IMR-90 (cell line): ENCODE results near the gene RAP1GAP. TPM values are rescaled to one million over a fixed set of nuclear protein-coding genes. Genes with fewer than 3 reads are reported as not detected.
A peak's percentile ranks its signal among the peaks of the same experiment; 100 is the strongest.

Source experiments
- ATAC-seq: fragments of 200-7000 bp; cut with Tn5 transposase; 2 replicates; pipeline ENCODE4 v1.9.1; 2020; ENCODE audit warnings: low read depth, mild to moderate bottlenecking, moderate library complexity
- BruUV-seq: library from RNA; stranded (reverse); fragments of 400-500 nt; replicated peaks from 2 replicates; lab custom pipeline; 2021; lab: Mats Ljungman, UMichigan
- CTCF ChIA-PET: fragments of 300-600 bp; formaldehyde crosslinking; extraction: SDS; loops from one replicate; lab custom pipeline; 2021; ENCODE audit warnings: antibody characterized with exemption; lab: Yijun Ruan, JAX
- POLR2A ChIA-PET: fragments of 300-600 bp; sonication (Branson Sonifier 250); formaldehyde crosslinking; loops from one replicate; lab custom pipeline; 2022; ENCODE audit warnings: antibody characterized with exemption; ENCODE audit not compliant: unreplicated experiment; lab: Charles Lee
- DNase-seq: peaks from one replicate; pipeline ENCODE4 v3.0.0; 2013
- H2AFZ ChIP-seq: replicated peaks from 2 replicates; pipeline ENCODE3; 2013; ENCODE audit warnings: low read length, mild to moderate bottlenecking; ENCODE audit not compliant: poor library complexity
- H2AK5ac ChIP-seq: 2 replicates; pipeline ENCODE4 v1.6.1; 2013; ENCODE audit warnings: low read depth, low read length, inconsistent platforms
- H2AK9ac ChIP-seq: replicated peaks from 2 replicates; pipeline ENCODE3; 2013; ENCODE audit warnings: mild to moderate bottlenecking, low read depth, low read length, moderate library complexity; ENCODE audit not compliant: poor library complexity
- H2BK120ac ChIP-seq: 2 replicates; pipeline ENCODE4 v1.6.1; 2013; ENCODE audit warnings: low read depth, low read length, inconsistent platforms
- H2BK15ac ChIP-seq: 3 replicates; pipeline ENCODE4 v1.6.1; 2013; ENCODE audit warnings: low read depth, low read length, inconsistent platforms
- H2BK20ac ChIP-seq: 2 replicates; pipeline ENCODE4 v1.6.1; 2013; ENCODE audit warnings: low read depth, mild to moderate bottlenecking, inconsistent platforms, low read length, moderate library complexity
- H2BK5ac ChIP-seq: 2 replicates; pipeline ENCODE4 v1.6.1; 2013; ENCODE audit warnings: mild to moderate bottlenecking, low read depth, low read length, inconsistent platforms; ENCODE audit not compliant: poor library complexity, severe bottlenecking
- H3K14ac ChIP-seq: replicated peaks from 2 replicates; pipeline ENCODE4 v1.6.1; 2013; ENCODE audit warnings: low read depth, low read length, inconsistent platforms
- H3K18ac ChIP-seq: 2 replicates; pipeline ENCODE4 v1.6.1; 2013; ENCODE audit warnings: low read depth, low read length, control low read depth
- H3K23ac ChIP-seq: 2 replicates; pipeline ENCODE4 v1.6.1; 2013; ENCODE audit warnings: low read depth, low read length, inconsistent platforms
- H3K27ac ChIP-seq: 2 replicates; pipeline ENCODE4 v1.5.1; 2013; ENCODE audit warnings: mild to moderate bottlenecking, control low read depth, low read length; ENCODE audit not compliant: insufficient read depth
- H3K27me3 ChIP-seq: 2 replicates; pipeline ENCODE4 v1.6.1; 2013; ENCODE audit warnings: low read length; ENCODE audit not compliant: control insufficient read depth, insufficient read depth
- H3K36me3 ChIP-seq: 2 replicates; pipeline ENCODE4 v1.6.1; 2013; ENCODE audit warnings: low read length, mixed read lengths; ENCODE audit not compliant: control insufficient read depth, insufficient read depth
- H3K4ac ChIP-seq: 2 replicates; pipeline ENCODE4 v1.6.1; 2013; ENCODE audit warnings: low read depth, low read length, inconsistent platforms
- H3K4me1 ChIP-seq: 2 replicates; pipeline ENCODE4 v1.6.1; 2013; ENCODE audit warnings: low read length, mixed read lengths; ENCODE audit not compliant: control insufficient read depth, insufficient read depth
- H3K4me2 ChIP-seq: 2 replicates; pipeline ENCODE4 v1.6.1; 2013; ENCODE audit warnings: low read depth, mild to moderate bottlenecking, control low read depth, low read length, moderate library complexity
- H3K4me3 ChIP-seq: 2 replicates; pipeline ENCODE4 v1.5.1; 2013; ENCODE audit warnings: low read depth, mild to moderate bottlenecking, control low read depth, low read length, moderate library complexity; ENCODE audit not compliant: insufficient read depth
- H3K56ac ChIP-seq: 2 replicates; pipeline ENCODE4 v1.6.1; 2013; ENCODE audit warnings: low read length, inconsistent platforms; ENCODE audit not compliant: insufficient read depth; ENCODE audit errors: extremely low read depth
- H3K79me1 ChIP-seq, 2 experiments: 2 replicates each; pipeline ENCODE4 v1.6.1; 2013; ENCODE audit warnings: low read length in 2 of 2, inconsistent platforms in 1 of 2, low read depth in 1 of 2
- H3K9ac ChIP-seq: 2 replicates; pipeline ENCODE4 v1.6.1; 2013; ENCODE audit warnings: low read depth, low read length, control low read depth
- H3K9me1 ChIP-seq: 2 replicates; pipeline ENCODE4 v1.6.1; 2013; ENCODE audit warnings: low read length, inconsistent platforms; ENCODE audit not compliant: insufficient read depth
- H3K9me3 ChIP-seq: 2 replicates; pipeline ENCODE4 v1.6.1; 2013; ENCODE audit warnings: low read length; ENCODE audit not compliant: control insufficient read depth, insufficient read depth
- H4K20me1 ChIP-seq: 2 replicates; pipeline ENCODE4 v1.6.1; 2013; ENCODE audit warnings: low read length, inconsistent platforms; ENCODE audit not compliant: insufficient read depth
- H4K5ac ChIP-seq: 2 replicates; pipeline ENCODE4 v1.6.1; 2013; ENCODE audit warnings: mild to moderate bottlenecking, low read depth, low read length, control low read depth
- H4K8ac ChIP-seq, 2 experiments: 2 replicates each; pipeline ENCODE4 v1.6.1; 2013; ENCODE audit warnings: low read depth in 2 of 2, low read length in 2 of 2, control low read depth in 1 of 2, inconsistent platforms in 1 of 2
- H4K91ac ChIP-seq: 2 replicates; pipeline ENCODE4 v1.6.1; 2013; ENCODE audit warnings: low read depth, low read length, inconsistent platforms; ENCODE audit not compliant: insufficient read depth
- CEBPB ChIP-seq: IDR thresholded peaks from 2 replicates; pipeline ENCODE4 v1.6.1; 2012; ENCODE audit warnings: low read depth, low read length, improper control_type of control experiment
- MAFK ChIP-seq: IDR thresholded peaks from 2 replicates; pipeline ENCODE4 v1.6.1; 2012; ENCODE audit warnings: low read depth, low read length, improper control_type of control experiment
- WGBS, 2 experiments: methylation state at CpG; one replicate each; pipeline versions ENCODE4 v1.1.5 to v1.1.7; 2013; ENCODE audit warnings: missing lambda C conversion rate in 2 of 2; ENCODE audit not compliant: insufficient read length in 1 of 2; ENCODE audit errors: extremely low coverage in 2 of 2; 5-methylcytosine and 5-hydroxymethylcytosine counted together
- dilution Hi-C: fragments of 300-500 bp; cut with HindIII; formaldehyde crosslinking; loops from one replicate; pipeline ENCODE4 v1.14.3; 2018; ENCODE audit warnings: low sequenced_read_pairs; ENCODE audit not compliant: unreplicated experiment
- in situ Hi-C: fragments of 300-500 bp; cut with MboI; formaldehyde crosslinking; loops from 3 replicates; pipeline ENCODE4 v1.14.3; 2019; ENCODE audit warnings: low sequenced_read_pairs, inconsistent platforms, mixed read lengths
- intact Hi-C: fragments of 100-400 bp; cut with micrococcal nuclease; formaldehyde crosslinking; loops from 2 replicates; pipeline ENCODE4 v1.10.0; 2022
- polyA plus RNA-seq, 3 experiments: library from polyadenylated mRNA; depleted of rRNA; stranded (reverse); fragments of >200 nt; gene quantifications; 2 replicates each; pipeline ENCODE4 v1.2.3, GENCODE V29; 2012; ENCODE audit warnings: low replicate concordance in 1 of 3
- total RNA-seq: library from RNA; depleted of rRNA; stranded (reverse); fragments of >200 nt; gene quantifications from 2 replicates; pipeline ENCODE4 v1.2.3, GENCODE V29; 2012
- TF ChIP-seq, protein P1 (sequence below): fragments of 150-350 bp; IDR thresholded peaks from 2 replicates; pipeline ENCODE4 v1.6.1; 2017; ENCODE audit warnings: mild to moderate bottlenecking, antibody characterized with exemption, low read length, low read depth

RAP1GAP gene
- total and polyA plus RNA-seq, 2 of the 4 experiments (the other 2 are of a cell fraction), result under 0.01 to 0.10 TPM

DNA sequence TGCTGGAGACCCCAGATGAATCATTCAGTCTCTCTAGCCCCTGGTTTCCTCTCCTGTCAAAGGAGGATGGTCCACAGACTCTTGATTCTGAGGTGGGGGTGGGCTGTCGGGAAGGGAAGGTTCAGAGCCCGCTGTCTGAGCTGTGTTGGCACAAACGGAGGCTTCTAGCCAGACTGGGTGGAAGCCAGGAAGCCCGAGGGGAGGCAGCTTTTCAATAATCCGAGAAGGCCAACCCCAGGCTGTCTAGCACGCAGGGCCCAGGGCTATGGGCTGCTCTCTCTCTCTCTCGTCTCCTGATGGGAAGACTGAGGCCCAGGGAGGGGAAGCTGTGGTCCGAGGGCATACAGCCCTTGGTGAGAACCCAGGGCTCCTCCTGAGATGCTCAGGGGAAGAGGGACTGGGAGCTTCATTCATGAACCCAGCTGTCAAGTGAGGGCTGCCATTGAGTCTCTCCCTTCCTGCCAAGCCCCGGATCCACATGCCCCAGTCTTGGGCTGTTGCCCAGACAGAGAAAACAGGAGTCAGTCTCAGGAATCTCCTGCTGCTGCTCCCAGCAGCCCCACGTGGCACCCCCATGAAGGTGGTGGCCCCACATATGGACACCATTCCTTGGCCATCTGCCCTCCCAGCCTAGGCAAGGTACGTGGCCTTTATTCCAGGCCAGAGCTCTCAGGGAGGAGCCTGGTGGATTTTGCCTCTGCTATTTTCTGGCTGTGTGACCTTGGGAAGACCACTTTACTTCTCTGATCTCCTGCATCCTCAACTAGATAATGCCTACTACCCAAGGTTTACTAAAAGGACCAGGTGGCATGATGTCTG is 44.4 kb downstream of the RAP1GAP start:
- no peaks in the 10 kb centered on the region for H3K9me3 ChIP-seq
- H3K27me3 ChIP-seq, result peaks cover 71% of the 10 kb centered on the region
- 0 out of 2 replicates have a peak, but pooled peaks cover 3% of the 10 kb centered on the region for H3K9me1 ChIP-seq
- no peak overlapping the region for H3K14ac ChIP-seq
- ChIA-PET POLR2A (no interaction called here), CTCF (no interaction called here)
- no TSS peak for BruUV-seq
- H2BK15ac ChIP-seq, result no peak overlapping the region
- in situ Hi-C loops (no loop called here), intact Hi-C loops (no loop called here), dilution Hi-C loops (no loop called here)
- H3K4me2 ChIP-seq, result no peak overlapping the region
- H3K36me3 ChIP-seq, result no peaks in the 10 kb centered on the region
- H3K9ac ChIP-seq, result no peak overlapping the region
- ATAC-seq (no peak), DNase-seq (no peak)
- H3K4me3 ChIP-seq, result no peak overlapping the region
- no peak overlapping the region for H4K8ac ChIP-seq
- 19% methylated on average over 5 of the region's 11 CpGs; no CpG with 5 or more reads in 1 of the 2 experiments for WGBS, 2 experiments
- H3K4ac ChIP-seq, result no peak overlapping the region
- H3K79me1 ChIP-seq, result no peaks in the 10 kb centered on the region
- peak overlapping the region; percentile 39 for H2AFZ ChIP-seq
- peak overlapping the region; percentile 19 for H2AK9ac ChIP-seq
- no peak overlapping the region for H2AK5ac ChIP-seq
- H3K56ac ChIP-seq, result no peak overlapping the region
- no peak overlapping the region for H2BK120ac ChIP-seq
- H4K20me1 ChIP-seq, result no peaks in the 10 kb centered on the region
- no peak overlapping the region for H4K91ac ChIP-seq
- no peak overlapping the region for H3K27ac ChIP-seq
- no peak overlapping the region for H3K23ac ChIP-seq
- H3K18ac ChIP-seq, result no peak overlapping the region
- no peak overlapping the region for H4K5ac ChIP-seq
- no peak overlapping the region for H2BK20ac ChIP-seq
- H2BK5ac ChIP-seq, result no peak overlapping the region
- no peaks in the 10 kb centered on the region for H3K4me1 ChIP-seq
- TF ChIP-seq MAFK (no peak), CEBPB (no peak)
- TF ChIP-seq, protein P1, sequence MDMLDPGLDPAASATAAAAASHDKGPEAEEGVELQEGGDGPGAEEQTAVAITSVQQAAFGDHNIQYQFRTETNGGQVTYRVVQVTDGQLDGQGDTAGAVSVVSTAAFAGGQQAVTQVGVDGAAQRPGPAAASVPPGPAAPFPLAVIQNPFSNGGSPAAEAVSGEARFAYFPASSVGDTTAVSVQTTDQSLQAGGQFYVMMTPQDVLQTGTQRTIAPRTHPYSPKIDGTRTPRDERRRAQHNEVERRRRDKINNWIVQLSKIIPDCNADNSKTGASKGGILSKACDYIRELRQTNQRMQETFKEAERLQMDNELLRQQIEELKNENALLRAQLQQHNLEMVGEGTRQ, result no peak
